H1 (cell line): ENCODE results near the gene LTO1. TPM values are rescaled to one million over a fixed set of nuclear protein-coding genes. Genes with fewer than 3 reads are reported as not detected.

Experiments
- CTCF ChIA-PET: fragments of 300-600 bp; sonication (Branson Sonifier 250); formaldehyde crosslinking; loops from one replicate; lab custom pipeline; 2021; ENCODE audit not compliant: partially characterized antibody; lab: Charles Lee
- POLR2A ChIA-PET: fragments of 300-600 bp; sonication (Branson Sonifier 250); formaldehyde crosslinking; loops from one replicate; lab custom pipeline; 2021; ENCODE audit warnings: inconsistent platforms; ENCODE audit not compliant: partially characterized antibody; lab: Charles Lee
- DNase-seq, 2 experiments: peaks; one replicate each; pipeline versions ENCODE4 v3.0.0 to v3.0.0-alpha.2; 2010 to 2022; ENCODE audit warnings: low spot score in 2 of 2, low read depth in 1 of 2, mixed read lengths in 1 of 2
- FAIRE-seq: peaks from 2 replicates; lab custom pipeline; 2011; peaks lifted over from hg19 to GRCh38; lab: Jason Lieb, UNC
- H2AFZ ChIP-seq: 2 replicates; pipeline ENCODE4 v1.8.1; 2012; ENCODE audit warnings: low read length, inconsistent platforms
- H2AK5ac ChIP-seq: 2 replicates; pipeline ENCODE4 v1.6.1; 2013; ENCODE audit warnings: low read depth, low read length
- H2BK120ac ChIP-seq: replicated peaks from 2 replicates; pipeline ENCODE3; 2013; ENCODE audit warnings: low read depth, low read length, inconsistent platforms
- H2BK12ac ChIP-seq: 2 replicates; pipeline ENCODE4 v1.6.1; 2013; ENCODE audit warnings: low read depth, low read length
- H2BK15ac ChIP-seq: 2 replicates; pipeline ENCODE4 v1.6.1; 2013; ENCODE audit warnings: low read length
- H2BK20ac ChIP-seq: 2 replicates; pipeline ENCODE4 v1.6.1; 2013; ENCODE audit warnings: low read length
- H2BK5ac ChIP-seq: 2 replicates; pipeline ENCODE4 v1.6.1; 2013; ENCODE audit warnings: low read depth, low read length
- H3K14ac ChIP-seq: 2 replicates; pipeline ENCODE4 v1.6.1; 2013; ENCODE audit warnings: inconsistent platforms; ENCODE audit not compliant: insufficient read length
- H3K18ac ChIP-seq: 2 replicates; pipeline ENCODE4 v1.6.1; 2013; ENCODE audit warnings: low read length; ENCODE audit errors: extremely low read depth
- H3K23ac ChIP-seq: 2 replicates; pipeline ENCODE4 v1.6.1; 2013; ENCODE audit warnings: inconsistent platforms; ENCODE audit not compliant: insufficient read length
- H3K23me2 ChIP-seq: 2 replicates; pipeline ENCODE4 v1.6.1; 2013; ENCODE audit warnings: low read depth, low read length
- H3K27ac ChIP-seq: 2 replicates; pipeline ENCODE4 v1.6.1; 2011; ENCODE audit warnings: low read depth, low read length, inconsistent platforms
- H3K27me3 ChIP-seq, 4 experiments: replicated peaks in 1 of 4; 1 replicate in 1 of 4; 2 replicates in 3 of 4; pipeline versions ENCODE4 v1.6.1 to v1.8.1; 2011 to 2013; ENCODE audit warnings: low read length in 3 of 4, mild to moderate bottlenecking in 3 of 4, inconsistent platforms in 2 of 4, mixed read lengths in 2 of 4, moderate library complexity in 1 of 4; ENCODE audit not compliant: control insufficient read depth in 3 of 4, insufficient read depth in 3 of 4; ENCODE audit errors: extremely low read depth in 1 of 4
- H3K36me3 ChIP-seq, 4 experiments: 2 replicates each; pipeline versions ENCODE4 v1.6.1 to v1.8.1; 2011 to 2013; ENCODE audit warnings: mild to moderate bottlenecking in 4 of 4, low read length in 3 of 4, moderate library complexity in 2 of 4, control low read depth in 1 of 4, inconsistent platforms in 1 of 4; ENCODE audit not compliant: insufficient read depth in 4 of 4, control insufficient read depth in 2 of 4
- H3K4ac ChIP-seq: replicated peaks from 2 replicates; pipeline ENCODE3; 2013; ENCODE audit warnings: low read length, low read depth, mixed read lengths, inconsistent platforms; ENCODE audit not compliant: insufficient read length
- H3K4me1 ChIP-seq, 4 experiments: replicated peaks in 1 of 4; 1 replicate in 1 of 4; 2 replicates in 3 of 4; pipeline versions ENCODE4 v1.6.1 to v1.8.1; 2011 to 2013; ENCODE audit warnings: low read length in 3 of 4, inconsistent platforms in 2 of 4, mixed read lengths in 1 of 4; ENCODE audit not compliant: insufficient read depth in 4 of 4, control insufficient read depth in 3 of 4
- H3K4me2 ChIP-seq, 2 experiments: 2 replicates each; pipeline versions ENCODE4 v1.6.1 to v1.8.1; 2011 to 2013; ENCODE audit warnings: low read depth in 2 of 2, low read length in 2 of 2, control low read depth in 1 of 2, inconsistent platforms in 1 of 2, mild to moderate bottlenecking in 1 of 2; ENCODE audit not compliant: insufficient read depth in 1 of 2
- H3K4me3 ChIP-seq, 4 experiments: fragments of 200-600, 300-600 bp in 1 of 4; sonication (generic), shearing (Covaris generic), sonication (Bioruptor Twin) in 1 of 4; 2 replicates each; pipeline versions ENCODE4 v1.5.1 to v1.8.1; 2011 to 2016; ENCODE audit warnings: low read length in 4 of 4, low read depth in 3 of 4, control low read depth in 2 of 4, inconsistent platforms in 2 of 4, mild to moderate bottlenecking in 2 of 4, mixed read lengths in 1 of 4, moderate library complexity in 1 of 4; ENCODE audit not compliant: insufficient read depth in 2 of 4; ENCODE audit errors: extremely low read depth in 1 of 4
- H3K56ac ChIP-seq: replicated peaks from 2 replicates; pipeline ENCODE3; 2013; ENCODE audit warnings: low read depth, mild to moderate bottlenecking, mixed read lengths, low read length, inconsistent platforms; ENCODE audit not compliant: insufficient read length
- H3K79me1 ChIP-seq: 2 replicates; pipeline ENCODE4 v1.6.1; 2013; ENCODE audit warnings: low read depth, low read length, control low read depth
- H3K79me2 ChIP-seq, 2 experiments: 2 replicates each; pipeline versions ENCODE4 v1.6.1 to v1.8.1; 2012 to 2013; ENCODE audit warnings: low read length in 2 of 2, mild to moderate bottlenecking in 2 of 2, inconsistent platforms in 1 of 2; ENCODE audit not compliant: insufficient read depth in 2 of 2, control insufficient read depth in 1 of 2
- H3K9ac ChIP-seq, 4 experiments: replicated peaks in 1 of 4; 1 replicate in 1 of 4; 2 replicates in 3 of 4; pipeline versions ENCODE4 v1.6.1 to v1.8.1; 2011 to 2013; ENCODE audit warnings: low read depth in 3 of 4, low read length in 3 of 4, control low read depth in 2 of 4, mild to moderate bottlenecking in 2 of 4, moderate library complexity in 2 of 4, inconsistent platforms in 1 of 4; ENCODE audit errors: extremely low read depth in 1 of 4
- H3K9me3 ChIP-seq, 2 experiments: 2 replicates each; pipeline versions ENCODE4 v1.6.1 to v1.8.1; 2012 to 2013; ENCODE audit warnings: mild to moderate bottlenecking in 2 of 2, moderate library complexity in 2 of 2, control low read depth in 1 of 2, inconsistent platforms in 1 of 2, low read depth in 1 of 2, low read length in 1 of 2, mixed read lengths in 1 of 2; ENCODE audit not compliant: insufficient read depth in 2 of 2
- H4K20me1 ChIP-seq, 2 experiments: replicated peaks in 1 of 2; 2 replicates each; pipeline versions ENCODE3 to v1.8.1; 2011 to 2013; ENCODE audit warnings: inconsistent platforms in 2 of 2, low read length in 2 of 2, mild to moderate bottlenecking in 1 of 2; ENCODE audit not compliant: insufficient read depth in 2 of 2, control insufficient read depth in 1 of 2
- H4K5ac ChIP-seq: 2 replicates; pipeline ENCODE4 v1.6.1; 2013; ENCODE audit warnings: low read length, low read depth, mixed read lengths, inconsistent platforms; ENCODE audit not compliant: insufficient read length
- H4K8ac ChIP-seq: 2 replicates; pipeline ENCODE4 v1.8.0; 2013; ENCODE audit warnings: mild to moderate bottlenecking, moderate library complexity, low read length, inconsistent platforms; ENCODE audit not compliant: insufficient read depth; ENCODE audit errors: extremely low read depth
- H4K91ac ChIP-seq: replicated peaks from 2 replicates; pipeline ENCODE3; 2013; ENCODE audit warnings: low read length, mixed read lengths, inconsistent platforms; ENCODE audit not compliant: insufficient read length
- ATF2 ChIP-seq: IDR thresholded peaks from 2 replicates; pipeline ENCODE4 v1.6.1; 2012; ENCODE audit warnings: low read length, inconsistent platforms
- CREB1 ChIP-seq: IDR thresholded peaks from 2 replicates; pipeline ENCODE4 v1.6.1; 2012; ENCODE audit warnings: inconsistent platforms
- CTCF ChIP-seq, 3 experiments: IDR thresholded peaks; 1 replicate in 2 of 3; 2 replicates in 1 of 3; pipeline versions ENCODE4 v1.5.1 to v1.6.1; 2011; ENCODE audit warnings: low read length in 3 of 3, mild to moderate bottlenecking in 3 of 3, inconsistent platforms in 2 of 3, low read depth in 1 of 3, moderate library complexity in 1 of 3; ENCODE audit not compliant: insufficient read depth in 1 of 3; ENCODE audit errors: control extremely low read depth in 1 of 3
- MAFK ChIP-seq: IDR thresholded peaks from 2 replicates; pipeline ENCODE4 v1.6.1; 2012; ENCODE audit warnings: low read depth, mild to moderate bottlenecking, improper control_type of control experiment, low read length
- NANOG ChIP-seq: IDR thresholded peaks from 2 replicates; pipeline ENCODE4 v1.6.1; 2011; ENCODE audit warnings: low read length, low read depth, mild to moderate bottlenecking, inconsistent platforms; ENCODE audit not compliant: insufficient read depth, poor library complexity, severe bottlenecking
- NRF1 ChIP-seq: IDR thresholded peaks from 2 replicates; pipeline ENCODE4 v1.6.1; 2011; ENCODE audit warnings: mild to moderate bottlenecking, low read depth, low read length, improper control_type of control experiment
- RFX5 ChIP-seq: IDR thresholded peaks from 2 replicates; pipeline ENCODE4 v1.6.1; 2011; ENCODE audit warnings: low read depth, low read length, improper control_type of control experiment, borderline replicate concordance
- SP2 ChIP-seq: IDR thresholded peaks from 2 replicates; pipeline ENCODE4 v1.6.1; 2012; ENCODE audit warnings: mild to moderate bottlenecking, low read length, inconsistent platforms
- YY1 ChIP-seq: IDR thresholded peaks from 2 replicates; pipeline ENCODE4 v1.6.1; 2011; ENCODE audit warnings: low read depth, mild to moderate bottlenecking, low read length
- WGBS, 2 experiments: shearing (Covaris generic) in 1 of 2; methylation state at CpG; one replicate each; pipeline versions ENCODE4 v1.1.6 to v1.1.7; 2013 to 2015; ENCODE audit warnings: low lambda C conversion rate in 2 of 2, mixed read lengths in 2 of 2, inconsistent platforms in 1 of 2, low coverage in 1 of 2, missing lambda C conversion rate in 1 of 2; ENCODE audit not compliant: insufficient replicate concordance in 2 of 2, insufficient coverage in 1 of 2, insufficient read length in 1 of 2; ENCODE audit errors: extremely low coverage in 1 of 2, missing lambda C conversion rate in 1 of 2; 5-methylcytosine and 5-hydroxymethylcytosine counted together
- polyA plus RNA-seq, 7 experiments: library from polyadenylated mRNA; depleted of rRNA in 3 of 7; stranded (reverse) in 5 of 7; unstranded in 2 of 7; fragments of >200 nt in 5 of 7; fragments of 200-250 nt in 2 of 7; gene quantifications; 1 replicate in 5 of 7; 2 replicates in 1 of 7; 4 replicates in 1 of 7; pipeline versions ENCODE4 v1.2.1 to v1.2.3, GENCODE V29; 2011 to 2013; ENCODE audit warnings: missing spikeins in 2 of 7, mixed read lengths in 2 of 7
- total RNA-seq: library from RNA; stranded (reverse); fragmentation: NEBNext Ultra II Directional; extraction: Animal tissue kit (Norgen Biotek cat#: 25700); gene quantifications from 2 replicates; pipeline ENCODE4 v1.2.1, GENCODE V29; 2021

Gene LTO1
- total and polyA plus RNA-seq, 2 of the 8 experiments (the other 6 are each of a cell fraction or from before 2014, with no cell fraction given): 15.4 to 21.3 TPM

- H3K79me1 ChIP-seq: 0 out of 2 replicates have a peak, but pooled peaks cover 2% of the 10 kb centered on the region
- no peak overlapping the region for H4K91ac ChIP-seq
- H2BK5ac ChIP-seq: no peak overlapping the region
- H3K79me2 ChIP-seq: no peaks in the 10 kb centered on the region
- H3K4me2 ChIP-seq: no peak overlapping the region
- no peak overlapping the region for H4K5ac ChIP-seq
- H3K23ac ChIP-seq: no peak overlapping the region
- POLR2A ChIA-PET: interaction anchor here (0.9 to 1.5 kb wide), 3 partner anchors 10 to 19 kb away, joined by 3 to 8 read pairs (median 5); partner anchors contain the start of gene LTO1
- no peak overlapping the region for H2BK15ac ChIP-seq
- WGBS, 2 experiments: 98% methylated on average over 8 of the region's 8 CpGs; no CpG with 5 or more reads in 1 of the 2 experiments
- no peak overlapping the region for H2BK12ac ChIP-seq
- H3K27ac ChIP-seq: no peak overlapping the region
- H3K23me2 ChIP-seq: no peaks in the 10 kb centered on the region
- no peak overlapping the region for H2BK20ac ChIP-seq
- H3K36me3 ChIP-seq: peaks cover 0 to 12% (median under 1%) of the 10 kb centered on the region in 4 experiments; a peak in 4 of 8 replicates
- H4K20me1 ChIP-seq: peaks cover 0 to 2% of the 10 kb centered on the region in 2 experiments
- H4K8ac ChIP-seq: no peak overlapping the region
- H3K9ac ChIP-seq: no peak overlapping the region
- no peaks in the 10 kb centered on the region for H3K27me3 ChIP-seq
- no peak overlapping the region for H2BK120ac ChIP-seq
- CTCF ChIA-PET: interaction anchor here (0.6 to 1.6 kb wide), 8 partner anchors 8 to 553 kb away, joined by 3 to 7 read pairs (median 4); partner anchors contain the start of genes LTO1 and MYEOV
- H3K9me3 ChIP-seq: no peaks in the 10 kb centered on the region
- no peak overlapping the region for H3K56ac ChIP-seq
- no peak for FAIRE-seq
- no peak overlapping the region for H2AFZ ChIP-seq
- no peak overlapping the region for H3K14ac ChIP-seq
- no peak overlapping the region for H3K4me3 ChIP-seq
- no peak overlapping the region for H3K18ac ChIP-seq
- no peaks in the 10 kb centered on the region for H3K4me1 ChIP-seq
- DNase-seq: no peak
- no peak overlapping the region for H3K4ac ChIP-seq
- no peak overlapping the region for H2AK5ac ChIP-seq
- TF ChIP-seq ATF2 (no peak), RFX5 (no peak), NRF1 (no peak), SP2 (no peak), CTCF (IDR thresholded peaks at IDR 0.05; ENCODE audit: control extremely low read depth in 1 of 3, insufficient read depth in 1 of 3, low read depth in 1 of 3, low read length in 3 of 3) (no peak), MAFK (no peak), YY1 (no peak), NANOG (no peak), CREB1 (no peak)
These were observed 10.3 kb downstream of the LTO1 start for GRCh38 chr11:69664901-69665300.
